Neuron (in vitro differentiated cells): ENCODE results near the gene PMEL.
A peak's percentile ranks its signal among the peaks of the same experiment; 100 is the strongest.
"Not testable (repeated sequence)": the region's sequence is repeated elsewhere in the genome, so short reads cannot be mapped to it uniquely, and the experiment has no call there.

Experiments
- H2AFZ ChIP-seq: one replicate; pipeline ENCODE4 v1.6.1; 2013; ENCODE audit warnings: low read depth, mild to moderate bottlenecking, inconsistent platforms, low read length, moderate library complexity
- H3K27me3 ChIP-seq: one replicate; pipeline ENCODE4 v1.6.1; 2013; ENCODE audit warnings: low read length; ENCODE audit not compliant: insufficient read depth
- H3K36me3 ChIP-seq: one replicate; pipeline ENCODE4 v1.6.1; 2013; ENCODE audit warnings: low read length; ENCODE audit not compliant: insufficient read depth
- H3K4me1 ChIP-seq: one replicate; pipeline ENCODE4 v1.6.1; 2013; ENCODE audit warnings: low read length; ENCODE audit not compliant: insufficient read depth
- H3K4me3 ChIP-seq: 2 replicates; pipeline ENCODE4 v1.5.1; 2013; ENCODE audit warnings: mild to moderate bottlenecking, low read length, moderate library complexity
- H3K9me3 ChIP-seq: one replicate; pipeline ENCODE4 v1.6.1; 2013; ENCODE audit warnings: low read length

The PMEL gene

DNA sequence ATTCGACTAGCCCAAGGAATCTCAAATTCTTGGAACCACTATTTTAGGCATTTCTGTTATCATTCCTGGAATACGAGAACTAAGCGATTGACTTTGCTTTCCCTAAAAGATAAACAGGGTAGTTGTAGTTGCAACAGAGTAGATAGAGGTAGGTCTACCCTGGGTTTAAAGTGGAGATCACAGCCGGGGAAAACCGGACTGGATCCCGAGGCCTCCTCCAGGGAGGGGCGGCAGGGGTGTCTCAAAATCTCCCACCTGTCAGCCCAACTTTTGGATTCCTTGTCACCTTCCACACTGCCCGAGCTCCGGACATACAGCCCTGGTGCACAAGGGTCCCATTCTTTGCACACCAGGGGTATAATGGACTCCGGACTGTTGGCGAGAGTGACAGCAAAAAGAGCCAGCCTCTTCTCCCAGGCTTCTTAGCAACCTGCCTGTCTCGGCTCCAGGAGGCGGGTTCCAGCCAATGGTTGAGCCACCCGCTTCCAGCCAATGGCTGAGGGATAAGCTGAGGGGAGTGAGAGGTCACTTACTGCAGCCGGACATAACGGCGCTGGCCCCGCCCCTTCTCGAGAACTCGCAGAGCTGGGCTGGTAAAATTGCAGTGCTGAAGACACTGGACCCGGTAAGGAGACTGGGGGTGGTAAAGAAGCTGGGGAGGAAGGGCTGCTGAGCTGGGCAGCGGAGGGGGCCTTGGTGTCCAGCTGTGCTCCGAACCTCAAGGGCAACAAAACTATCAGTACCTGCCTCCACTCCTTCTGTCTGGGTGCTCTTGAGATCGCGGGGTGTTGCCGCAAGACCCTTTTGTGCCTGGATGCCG, 31.1 kb upstream of the PMEL start, which contains the start of gene SUOX:
TSS of gene SUOX (plus strand) at position 562 of the 820 bp plus-strand sequence. CDS start 4,946 bp downstream, outside the sequence.
- Histone ChIP-seq H3K36me3 (peaks cover 31% of the 10 kb centered on the region), H3K9me3 (no peaks in the 10 kb centered on the region), H2AFZ (peak within 1 kb of the TSS; percentile 14), H3K4me3 (peak within 1 kb of the TSS; percentile 68), H3K4me1 (peaks cover 14% of the 10 kb centered on the region), H3K27me3 (no peaks in the 10 kb centered on the region)

DNA sequence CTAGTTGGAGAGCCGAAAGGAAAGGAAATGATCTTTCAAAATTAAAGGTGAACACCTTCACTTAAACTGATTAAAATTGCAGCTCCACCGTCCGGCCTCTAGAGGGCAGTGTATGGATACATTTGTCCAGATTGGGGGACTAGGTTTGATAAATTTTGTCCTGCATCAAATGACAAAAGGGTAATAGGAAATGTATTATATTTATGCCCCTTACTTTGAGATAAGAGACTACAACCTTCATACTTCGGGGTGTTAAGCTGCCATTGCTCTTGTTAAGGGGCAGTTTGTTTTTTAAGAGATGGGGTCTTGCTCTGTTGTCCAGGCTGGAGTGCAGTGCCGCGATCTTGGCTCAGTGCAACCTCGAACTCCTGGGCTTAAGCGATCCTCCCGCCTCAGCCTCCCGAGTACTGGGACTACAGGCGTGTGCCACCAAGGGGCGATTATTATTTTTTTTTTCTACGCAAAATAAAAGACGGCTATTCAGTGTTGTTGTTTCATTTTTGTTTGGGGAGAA, 30.4 kb upstream of the PMEL start:
- Histone ChIP-seq H3K36me3 (peaks cover 32% of the 10 kb centered on the region), H3K4me1 (peaks cover 14% of the 10 kb centered on the region), H2AFZ (no peak overlapping the region), H3K27me3 (no peaks in the 10 kb centered on the region), H3K9me3 (no peaks in the 10 kb centered on the region), H3K4me3 (peak overlapping the region; percentile 68)

GRCh38 chr12:55995366-55995765, 29.5 kb upstream of the PMEL start:
- Histone ChIP-seq H3K4me1 (peaks cover 14% of the 10 kb centered on the region), H3K4me3 (no peak overlapping the region), H3K9me3 (no peaks in the 10 kb centered on the region), H3K36me3 (peaks cover 41% of the 10 kb centered on the region), H2AFZ (no peak overlapping the region), H3K27me3 (no peaks in the 10 kb centered on the region)

DNA sequence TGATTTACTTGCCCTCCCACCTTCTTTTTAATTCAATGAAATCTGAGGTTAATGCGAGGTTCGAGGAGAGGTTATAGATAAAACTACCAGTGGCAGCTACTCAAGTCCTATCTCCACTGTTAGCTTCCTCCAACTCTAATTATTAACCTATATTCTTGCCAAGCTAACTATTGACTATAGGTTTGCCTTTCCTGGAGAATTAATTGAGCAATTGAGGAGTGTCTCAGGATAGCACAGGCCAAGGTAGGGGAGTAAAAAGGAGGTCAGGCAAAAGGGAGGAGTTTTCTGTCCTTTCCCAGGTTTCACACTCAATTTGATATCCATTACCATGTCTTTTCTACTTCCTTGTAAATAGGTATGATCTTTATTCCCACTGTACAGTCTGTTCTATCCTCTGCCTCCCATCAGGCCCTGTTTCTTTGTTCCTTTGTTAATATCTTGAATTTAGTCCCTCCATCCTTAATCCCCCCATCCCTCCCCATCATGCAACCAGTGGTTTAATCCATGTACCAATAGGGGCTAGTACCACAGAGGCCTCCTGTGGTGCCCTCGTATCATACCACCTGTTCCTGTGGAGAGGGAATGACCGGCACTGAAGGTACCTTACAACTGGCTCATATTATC, 27.5 kb upstream of the PMEL start:
- Histone ChIP-seq H3K4me1 (peaks cover 14% of the 10 kb centered on the region), H3K27me3 (no peaks in the 10 kb centered on the region), H3K4me3 (no peak overlapping the region), H3K9me3 (no peaks in the 10 kb centered on the region), H2AFZ (no peak overlapping the region), H3K36me3 (peaks cover 54% of the 10 kb centered on the region)

DNA sequence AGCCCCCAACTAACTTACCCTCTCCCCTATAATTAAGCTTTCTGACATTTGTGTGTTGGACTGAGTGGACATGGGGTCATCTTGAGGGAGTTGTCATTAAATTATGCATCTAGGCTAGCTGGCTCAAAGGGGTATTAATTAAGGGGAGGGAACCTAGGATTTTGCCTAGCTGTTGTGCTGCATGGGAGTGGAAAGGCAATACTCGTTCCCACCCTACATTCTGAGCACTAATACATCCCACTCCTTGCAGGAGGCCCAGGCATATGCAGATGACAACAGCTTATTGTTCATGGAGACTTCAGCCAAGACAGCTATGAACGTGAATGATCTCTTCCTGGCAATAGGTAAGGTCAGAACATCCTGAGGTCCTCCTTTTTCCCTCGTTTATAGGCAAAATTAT, 25.3 kb upstream of the PMEL start:
- no peak overlapping the region for H2AFZ ChIP-seq
- no peak overlapping the region for H3K4me3 ChIP-seq
- H3K4me1 ChIP-seq, result no peaks in the 10 kb centered on the region

GRCh38 chr12:55985976-55986375, 20.1 kb upstream of the PMEL start:
- not testable (repeated sequence) for H3K9me3 ChIP-seq, H3K27me3 ChIP-seq, H3K4me3 ChIP-seq, H2AFZ ChIP-seq, H3K4me1 ChIP-seq
- peaks cover 67% of the 10 kb centered on the region for H3K36me3 ChIP-seq

More for the DNA sequence above, 25.3 kb upstream of the PMEL start:
- Histone ChIP-seq H3K27me3 (no peaks in the 10 kb centered on the region), H3K9me3 (no peaks in the 10 kb centered on the region), H3K36me3 (peaks cover 67% of the 10 kb centered on the region)

GRCh38 chr12:55985341-55985740, 19.5 kb upstream of the PMEL start:
- peaks cover 65% of the 10 kb centered on the region for H3K36me3 ChIP-seq
- H3K9me3 ChIP-seq, result no peaks in the 10 kb centered on the region
- no peaks in the 10 kb centered on the region for H3K27me3 ChIP-seq
- no peak overlapping the region for H3K4me3 ChIP-seq
- no peaks in the 10 kb centered on the region for H3K4me1 ChIP-seq
- no peak overlapping the region for H2AFZ ChIP-seq

GRCh38 chr12:55984861-55985260, 19.0 kb upstream of the PMEL start:
- Histone ChIP-seq H3K9me3 (no peaks in the 10 kb centered on the region), H3K27me3 (no peaks in the 10 kb centered on the region), H2AFZ (no peak overlapping the region), H3K36me3 (peaks cover 66% of the 10 kb centered on the region), H3K4me3 (no peak overlapping the region), H3K4me1 (no peaks in the 10 kb centered on the region)

GRCh38 chr12:55983232-55983842, 17.5 kb upstream of the PMEL start:
- H2AFZ ChIP-seq, result no peak overlapping the region
- H3K4me1 ChIP-seq, result no peaks in the 10 kb centered on the region
- peaks cover 60% of the 10 kb centered on the region for H3K36me3 ChIP-seq
- H3K4me3 ChIP-seq, result no peak overlapping the region
- H3K27me3 ChIP-seq, result no peaks in the 10 kb centered on the region
- H3K9me3 ChIP-seq, result no peaks in the 10 kb centered on the region

DNA sequence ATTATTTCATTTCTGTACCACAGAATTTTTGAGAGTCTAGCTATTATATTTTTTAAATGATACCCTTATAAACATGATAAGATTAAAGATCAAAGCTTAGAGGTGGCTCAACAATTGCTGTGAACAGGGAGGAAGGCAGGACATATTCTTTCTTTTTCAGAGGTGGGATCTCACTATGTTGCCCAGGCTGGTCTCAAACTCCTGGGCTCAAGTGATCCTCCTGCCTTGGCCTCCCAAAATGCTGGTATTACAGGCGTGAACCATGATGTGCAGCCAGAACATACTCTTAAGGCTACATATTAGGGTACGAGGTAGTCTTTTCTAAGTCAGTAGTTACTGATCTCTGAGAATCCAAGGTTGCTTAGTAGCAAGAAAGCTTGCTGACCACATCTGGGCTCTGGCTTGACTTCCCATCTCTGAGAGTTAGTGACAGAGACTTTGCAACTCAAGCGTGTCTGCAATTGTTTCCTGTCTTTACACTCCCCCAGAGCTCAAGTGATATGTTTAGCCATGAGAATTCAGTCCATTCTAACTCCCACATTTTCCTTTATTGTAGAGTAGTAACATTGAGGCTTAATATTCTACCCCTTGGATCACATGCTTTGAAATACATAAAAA, 16.6 kb upstream of the PMEL start:
- Histone ChIP-seq H3K9me3 (no peaks in the 10 kb centered on the region), H3K4me1 (no peaks in the 10 kb centered on the region), H3K4me3 (no peak overlapping the region), H3K27me3 (no peaks in the 10 kb centered on the region), H3K36me3 (peaks cover 60% of the 10 kb centered on the region), H2AFZ (no peak overlapping the region)

- H3K36me3 ChIP-seq, result peaks cover 58% of the 10 kb centered on the region
- not testable (repeated sequence) for H3K4me1 ChIP-seq, H2AFZ ChIP-seq, H3K27me3 ChIP-seq, H3K9me3 ChIP-seq, H3K4me3 ChIP-seq
These were observed 16.0 kb upstream of the PMEL start for GRCh38 chr12:55981882-55982281.

- H2AFZ ChIP-seq, result no peak overlapping the region
- H3K4me3 ChIP-seq, result no peak overlapping the region
- peaks cover 44% of the 10 kb centered on the region for H3K36me3 ChIP-seq
- peaks cover 9% of the 10 kb centered on the region for H3K4me1 ChIP-seq
- no peaks in the 10 kb centered on the region for H3K27me3 ChIP-seq
- H3K9me3 ChIP-seq, result no peaks in the 10 kb centered on the region
These were observed 13.2 kb upstream of the PMEL start for GRCh38 chr12:55979069-55979468.

DNA sequence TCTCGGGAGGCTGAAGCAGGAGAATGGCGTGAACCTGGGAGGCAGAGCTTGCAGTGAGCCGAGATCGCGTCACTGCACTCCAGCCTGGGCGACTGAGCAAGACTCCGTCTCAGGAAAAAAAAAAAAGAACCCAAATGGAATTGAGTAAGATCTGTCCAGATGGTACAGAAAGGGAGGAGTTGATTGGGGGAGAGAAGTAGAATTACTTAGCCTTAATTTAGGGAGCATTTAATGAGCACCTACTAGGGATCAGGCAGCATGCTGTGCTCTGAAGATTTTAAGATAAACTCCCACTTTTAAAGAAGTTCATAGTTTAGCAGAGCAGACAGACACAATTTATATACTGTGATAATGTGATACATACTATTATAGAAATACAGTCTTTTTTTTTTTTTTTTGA, 12.6 kb upstream of the PMEL start:
- Histone ChIP-seq H3K9me3 (no peaks in the 10 kb centered on the region), H3K36me3 (peaks cover 43% of the 10 kb centered on the region), H3K27me3 (no peaks in the 10 kb centered on the region), H3K4me1 (peaks cover 9% of the 10 kb centered on the region), H3K4me3 (no peak overlapping the region), H2AFZ (no peak overlapping the region)
